Heart left ventricle (tissue), 16 donors: Measurements from ENCODE around the gene IL31. TPM values are rescaled to one million over a fixed set of nuclear protein-coding genes. Genes with fewer than 3 reads are reported as not detected.
"Not testable (repeated sequence)": the region's sequence is repeated elsewhere in the genome, so short reads cannot be mapped to it uniquely, and the experiment has no call there.

ENCODE experiments used
- ATAC-seq, 4 donors: fragments of 200-7000 bp; cut with Tn5 transposase; one replicate each; pipeline ENCODE4 v1.9.1; 2020 to 2022; ENCODE audit warnings: moderate library complexity in 4 of 4, mild to moderate bottlenecking in 3 of 4, moderate number of reproducible peaks in 1 of 4
- DNase-seq, 5 donors: peaks; one replicate each; pipeline ENCODE4 v3.0.0-alpha.2; 2020
- H3K27ac ChIP-seq, 12 donors: fragments of 200-600 bp; sonication (generic) in 4 of 12; one replicate each; pipeline versions ENCODE4 v1.5.0 to v1.8.0; 2016 to 2022; ENCODE audit warnings: mild to moderate bottlenecking in 2 of 12
- H3K27me3 ChIP-seq, 9 donors: fragments of 200-600 bp; sonication (generic) in 2 of 9; one replicate each; pipeline versions ENCODE4 v1.5.1 to v1.8.0; 2016 to 2022; ENCODE audit warnings: mild to moderate bottlenecking in 3 of 9
- H3K36me3 ChIP-seq, 9 donors: fragments of 200-600 bp; sonication (generic) in 2 of 9; one replicate each; pipeline versions ENCODE4 v1.5.0 to v1.8.0; 2018 to 2022; ENCODE audit warnings: mild to moderate bottlenecking in 2 of 9
- H3K4me1 ChIP-seq, 12 donors: fragments of 200-600 bp; sonication (generic) in 4 of 12; one replicate each; pipeline versions ENCODE4 v1.5.0 to v1.8.0; 2016 to 2022; ENCODE audit warnings: mild to moderate bottlenecking in 3 of 12
- H3K4me3 ChIP-seq, 12 donors: fragments of 200-600 bp; sonication (generic) in 4 of 12; one replicate each; pipeline versions ENCODE4 v1.5.0 to v1.8.0; 2017 to 2022; ENCODE audit warnings: mild to moderate bottlenecking in 9 of 12, moderate library complexity in 4 of 12
- H3K9me3 ChIP-seq, 12 donors: fragments of 200-600 bp; sonication (generic) in 4 of 12; one replicate each; pipeline versions ENCODE4 v1.5.0 to v1.8.0; 2016 to 2022; ENCODE audit warnings: mild to moderate bottlenecking in 1 of 12
- POLR2A ChIP-seq, 2 donors: fragments of 450-650 bp; IDR thresholded peaks; one replicate each; pipeline ENCODE4 v1.6.1; 2017; ENCODE audit warnings: antibody characterized with exemption in 2 of 2, mild to moderate bottlenecking in 2 of 2, moderate library complexity in 2 of 2
- WGBS, 4 donors: extraction: QIAGEN DNeasy Blood & Tissue Kit in 2 of 4; methylation state at CpG; one replicate each; pipeline versions ENCODE4 v1.1.5 to v1.1.7; 2013 to 2018; 5-methylcytosine and 5-hydroxymethylcytosine counted together
- intact Hi-C, 10 donors: fragments of 100-400 bp; cut with DNase I; formaldehyde crosslinking; loops; one replicate each; pipeline versions ENCODE4 v1.11.1 to v1.14.2; 2022
- polyA plus RNA-seq, 2 donors: library from polyadenylated mRNA; stranded (reverse); fragments of 200-250 nt; gene quantifications; one replicate each; pipeline ENCODE4 v1.2.3, GENCODE V29; 2013
- total RNA-seq, 9 donors: library from RNA; depleted of rRNA in 2 of 9; stranded (reverse); fragments of >200 nt in 2 of 9; fragmentation: NEBNext Ultra II Directional in 3 of 9; extraction: Animal tissue kit (Norgen Biotek cat#: 25700) in 3 of 9; gene quantifications; one replicate each; pipeline versions ENCODE4 v1.1.0 to v1.2.4, GENCODE V29; 2016 to 2023
- TF ChIP-seq, protein P1 (sequence below), 12 donors: fragments of 200-600 bp; sonication (generic) in 4 of 12; IDR thresholded peaks; one replicate each; pipeline versions ENCODE4 v1.5.0 to v1.8.0; 2018 to 2022; ENCODE audit warnings: antibody characterized with exemption in 12 of 12, mild to moderate bottlenecking in 5 of 12
- donor health status: ischemic (EF 13 %, LVEDD 7.1; RV severe dilation, severe dysfunction).
- donor health status: healthy with polysubstance abuse.
- donor health status: DM: no; HTN: yes; CAD: no.
- donor health status: DM: no; HTN: no; CAD: no.
- donor health status: ischemic (EF 25% LVEDD 6.9; RV normal size, moderate dysfunction).
- donor health status: ischemic (EF 25% LVEDD 5.7; RV mildly dilated, moderate dysfunction).
- donor health status: healthy.
- donor health status: DM: yes; HTN: yes; CAD: no.
- donor health status: ischemic (EF 35%, LVEDD 5.7; RV mildly dilated, moderate dysfunction).
- donor health status: nonischemic (EF 11% LVEDD 7.7; RV severe dilation, severe dysfunction).
- donor health status: DM: yes; HTN: yes; CAD: no.
- donor health status: PGD.
- donor health status: ischemic (EF 29% LVEDD 5.4; RV normal size, mild dysfunction).
- donor health status: nonischemic (EF 23%, LVEDD 6.1; RV moderate dilation, normal function).

IL31 gene
- total and polyA plus RNA-seq, 11 donors, result not detected

- Histone ChIP-seq H3K27me3 (peaks cover 16 to 46% (median 34%) of the 10 kb centered on the region in 9 donors), H3K9me3 (no peaks in the 10 kb centered on the region), H3K27ac (no peak overlapping the region), H3K4me3 (no peak overlapping the region), H3K4me1 (peaks cover 0 to 21% (median 11%) of the 10 kb centered on the region in 12 donors), H3K36me3 (peaks cover 0 to 38% (median 37%) of the 10 kb centered on the region in 9 donors)
- intact Hi-C loops, result loop anchor here in 1 of 10 donors (10.0 kb wide), 1 partner anchor 290 kb away; the partner anchor contains the start of gene CFAP251
- TF ChIP-seq, protein P1, sequence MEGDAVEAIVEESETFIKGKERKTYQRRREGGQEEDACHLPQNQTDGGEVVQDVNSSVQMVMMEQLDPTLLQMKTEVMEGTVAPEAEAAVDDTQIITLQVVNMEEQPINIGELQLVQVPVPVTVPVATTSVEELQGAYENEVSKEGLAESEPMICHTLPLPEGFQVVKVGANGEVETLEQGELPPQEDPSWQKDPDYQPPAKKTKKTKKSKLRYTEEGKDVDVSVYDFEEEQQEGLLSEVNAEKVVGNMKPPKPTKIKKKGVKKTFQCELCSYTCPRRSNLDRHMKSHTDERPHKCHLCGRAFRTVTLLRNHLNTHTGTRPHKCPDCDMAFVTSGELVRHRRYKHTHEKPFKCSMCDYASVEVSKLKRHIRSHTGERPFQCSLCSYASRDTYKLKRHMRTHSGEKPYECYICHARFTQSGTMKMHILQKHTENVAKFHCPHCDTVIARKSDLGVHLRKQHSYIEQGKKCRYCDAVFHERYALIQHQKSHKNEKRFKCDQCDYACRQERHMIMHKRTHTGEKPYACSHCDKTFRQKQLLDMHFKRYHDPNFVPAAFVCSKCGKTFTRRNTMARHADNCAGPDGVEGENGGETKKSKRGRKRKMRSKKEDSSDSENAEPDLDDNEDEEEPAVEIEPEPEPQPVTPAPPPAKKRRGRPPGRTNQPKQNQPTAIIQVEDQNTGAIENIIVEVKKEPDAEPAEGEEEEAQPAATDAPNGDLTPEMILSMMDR (IDR thresholded peaks at IDR 0.05), result no peak
- TF ChIP-seq POLR2A (IDR thresholded peaks at IDR 0.05), result no peak
- ATAC-seq, result no peak
- DNase-seq, result no peak
- 48 to 58% (median 53%) methylated on average over 23 of the region's 23 CpGs for WGBS, 4 donors
Measured at GRCh38 chr12:122205053-122205925, 31.3 kb upstream of the IL31 start.

- 10 to 30% (median 18%) methylated on average over 21 to 71 of the region's 71 CpGs for WGBS, 4 donors
Measured at GRCh38 chr12:122204167-122205052, 30.4 kb upstream of the IL31 start.

GRCh38 chr12:122203301-122204166 lies 29.5 kb upstream of the IL31 start, which contains the start of gene B3GNT4:
Gene B3GNT4 (plus strand): TSS chr12:122203709. CDS start chr12:122204619, 910 bp downstream.
- Histone ChIP-seq H3K4me3 (peak within 1 kb of the TSS; percentile 33 to 70 (median 58)), H3K36me3 (peaks cover 0 to 21% (median 19%) of the 10 kb centered on the region in 9 donors), H3K27me3 (peaks cover 19 to 61% (median 40%) of the 10 kb centered on the region in 9 donors), H3K27ac (no peak within 1 kb of the TSS), H3K9me3 (no peaks in the 10 kb centered on the region), H3K4me1 (peaks cover 0 to 21% (median 11%) of the 10 kb centered on the region in 12 donors)
- 0 to 1% (median 1%) methylated on average over 28 to 104 of the region's 104 CpGs for WGBS, 4 donors
- no peak for TF ChIP-seq POLR2A (IDR thresholded peaks at IDR 0.05)
- TF ChIP-seq, protein P1 (IDR thresholded peaks at IDR 0.05), result no peak
- intact Hi-C loops, result loop anchor here in 1 of 10 donors (10.0 kb wide), 1 partner anchor 289 kb away; the partner anchor contains the start of gene CFAP251
- DNase-seq (peak in 4 of 5 donors; percentile 44 to 77 (median 53)), ATAC-seq (peak in 3 of 4 donors; percentile 51 to 70 (median 65))

More at GRCh38 chr12:122204167-122205052, 30.4 kb upstream of the IL31 start:
- Histone ChIP-seq H3K36me3 (peaks cover 0 to 30% (median 28%) of the 10 kb centered on the region in 9 donors), H3K9me3 (no peaks in the 10 kb centered on the region), H3K27ac (no peak overlapping the region), H3K27me3 (peaks cover 19 to 55% (median 34%) of the 10 kb centered on the region in 9 donors), H3K4me3 (peak overlapping the region; percentile 33 to 70 (median 58)), H3K4me1 (peaks cover 0 to 21% (median 11%) of the 10 kb centered on the region in 12 donors)
- no peak for ATAC-seq
- no peak for DNase-seq
- TF ChIP-seq, protein P1 (IDR thresholded peaks at IDR 0.05), result no peak
- no peak for TF ChIP-seq POLR2A (IDR thresholded peaks at IDR 0.05)
- intact Hi-C loops, result loop anchor here in 1 of 10 donors (10.0 kb wide), 1 partner anchor 290 kb away; the partner anchor contains the start of gene CFAP251

DNA sequence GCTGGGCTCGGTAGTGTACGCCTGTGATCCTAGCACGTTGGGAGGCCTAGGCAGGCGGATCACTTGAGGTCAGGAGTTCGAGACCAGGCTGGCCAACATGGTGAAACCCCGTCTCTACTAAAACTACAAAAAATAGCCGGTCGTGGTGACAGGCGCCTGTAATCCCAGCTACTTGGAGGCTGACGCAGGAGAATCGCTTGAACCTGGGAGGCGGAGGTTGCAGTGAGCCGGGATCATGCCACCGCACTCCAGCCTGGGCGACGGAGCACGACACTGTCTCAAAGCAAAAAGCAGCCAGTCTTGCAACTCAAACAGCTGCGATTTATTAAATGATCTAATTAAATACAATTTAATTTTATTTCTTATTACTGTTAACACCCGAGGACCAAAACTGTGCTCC lies 28.8 kb upstream of the IL31 start:
- not testable (repeated sequence) for H3K27ac ChIP-seq, ATAC-seq, DNase-seq, H3K9me3 ChIP-seq
- peak overlapping the region; percentile 33 to 70 (median 58) for H3K4me3 ChIP-seq
- WGBS, 4 donors, result 61 to 77% (median 67%) methylated on average over 19 of the region's 19 CpGs
- H3K27me3 ChIP-seq, result peaks cover 19 to 62% (median 42%) of the 10 kb centered on the region in 9 donors
- H3K36me3 ChIP-seq, result peaks cover 0 to 14% (median 12%) of the 10 kb centered on the region in 9 donors
- intact Hi-C loops, result loop anchor here in 1 of 10 donors (10.0 kb wide), 1 partner anchor 288 kb away; the partner anchor contains the start of gene CFAP251
- H3K4me1 ChIP-seq, result peaks cover 0 to 21% (median 11%) of the 10 kb centered on the region in 12 donors
